Jurkat, Clone E6-1 (cell line): Measurements from ENCODE around the gene EXOC3L1.
A peak's percentile ranks its signal among the peaks of the same experiment; 100 is the strongest.

Experiments used
- DNase-seq: peaks from one replicate; pipeline ENCODE4 v3.0.0-alpha.2; 2011; ENCODE audit warnings: low read depth, low spot score
- H3K4me3 ChIP-seq: 2 replicates; pipeline ENCODE4 v1.5.1; 2011; ENCODE audit warnings: mild to moderate bottlenecking, low read length, control low read depth, moderate library complexity

Gene EXOC3L1

GRCh38 chr16:67226295-67226803, 36.4 kb upstream of the EXOC3L1 start:
- peak overlapping the region; percentile 82 for H3K4me3 ChIP-seq
- no peak for DNase-seq

GRCh38 chr16:67223992-67224391, 34.1 kb upstream of the EXOC3L1 start:
- DNase-seq, result no peak
- H3K4me3 ChIP-seq, result no peak overlapping the region

- no peak overlapping the region for H3K4me3 ChIP-seq
- no peak for DNase-seq
Observed at GRCh38 chr16:67216612-67217490, 26.9 kb upstream of the EXOC3L1 start.

- no peak overlapping the region for H3K4me3 ChIP-seq
- no peak for DNase-seq
Observed at GRCh38 chr16:67215706-67216105, 25.8 kb upstream of the EXOC3L1 start.

GRCh38 chr16:67213197-67214019, 23.5 kb upstream of the EXOC3L1 start:
- H3K4me3 ChIP-seq, result no peak overlapping the region
- DNase-seq, result no peak

GRCh38 chr16:67212766-67213165, 22.8 kb upstream of the EXOC3L1 start:
- H3K4me3 ChIP-seq, result no peak overlapping the region
- no peak for DNase-seq

GRCh38 chr16:67211674-67212073, 21.7 kb upstream of the EXOC3L1 start:
- DNase-seq, result no peak
- no peak overlapping the region for H3K4me3 ChIP-seq

- no peak for DNase-seq
- H3K4me3 ChIP-seq, result no peak overlapping the region
Observed at GRCh38 chr16:67210069-67210937, 20.4 kb upstream of the EXOC3L1 start.

- no peak for DNase-seq
Observed at GRCh38 chr16:67209565-67209964, 19.6 kb upstream of the EXOC3L1 start.

GRCh38 chr16:67208154-67208896, 18.4 kb upstream of the EXOC3L1 start:
- no peak overlapping the region for H3K4me3 ChIP-seq
- no peak for DNase-seq

More at GRCh38 chr16:67209565-67209964, 19.6 kb upstream of the EXOC3L1 start:
- no peak overlapping the region for H3K4me3 ChIP-seq

- DNase-seq, result no peak
- no peak overlapping the region for H3K4me3 ChIP-seq
Observed at GRCh38 chr16:67207249-67208091, 17.5 kb upstream of the EXOC3L1 start.

- H3K4me3 ChIP-seq, result no peak overlapping the region
- no peak for DNase-seq
Observed at GRCh38 chr16:67206838-67207248, 16.9 kb upstream of the EXOC3L1 start.

- no peak for DNase-seq
- H3K4me3 ChIP-seq, result no peak overlapping the region
Observed at GRCh38 chr16:67206129-67206837, 16.3 kb upstream of the EXOC3L1 start.

GRCh38 chr16:67204076-67204475, 14.1 kb upstream of the EXOC3L1 start:
- DNase-seq, result no peak
- no peak overlapping the region for H3K4me3 ChIP-seq

GRCh38 chr16:67202956-67203493, 13.1 kb upstream of the EXOC3L1 start:
- DNase-seq, result no peak
- H3K4me3 ChIP-seq, result no peak overlapping the region

- no peak for DNase-seq
- no peak overlapping the region for H3K4me3 ChIP-seq
Observed at GRCh38 chr16:67202426-67202825, 12.5 kb upstream of the EXOC3L1 start.
